HEK293T (cell line): ENCODE measurements around the gene PLCB1.
"Not testable (repeated sequence)": the region's sequence is repeated elsewhere in the genome, so short reads cannot be mapped to it uniquely, and the experiment has no call there.

Source experiments
- CTCF ChIA-PET: fragments of 350-600 bp; formaldehyde crosslinking; extraction: SDS; loops from one replicate; lab custom pipeline; 2021; ENCODE audit warnings: antibody characterized with exemption, inconsistent platforms; lab: Yijun Ruan, JAX
- POLR2A ChIA-PET: fragments of 350-600 bp; formaldehyde crosslinking; extraction: SDS; loops from one replicate; lab custom pipeline; 2020; ENCODE audit warnings: antibody characterized with exemption, inconsistent platforms; lab: Yijun Ruan, JAX
- DNase-seq: peaks from one replicate; pipeline ENCODE4 v3.0.0; 2012; ENCODE audit warnings: mixed read lengths; ENCODE audit errors: extremely low spot score
- ARNT ChIP-seq: fragments of 450-650 bp; IDR thresholded peaks from 2 replicates; pipeline ENCODE4 v1.6.1; 2017; ENCODE audit warnings: mild to moderate bottlenecking
- BHLHE40 ChIP-seq: fragments of 450-650 bp; IDR thresholded peaks from 2 replicates; pipeline ENCODE4 v1.6.1; 2016; ENCODE audit warnings: mild to moderate bottlenecking, moderate library complexity, borderline replicate concordance
- CTBP1 ChIP-seq: fragments of 450-650 bp; IDR thresholded peaks from 2 replicates; pipeline ENCODE4 v1.6.1; 2016; ENCODE audit warnings: borderline replicate concordance
- FOXA1 ChIP-seq: fragments of 450-650 bp; IDR thresholded peaks from 2 replicates; pipeline ENCODE4 v1.6.1; 2016; ENCODE audit warnings: mild to moderate bottlenecking
- FOXK2 ChIP-seq: fragments of 450-650 bp; IDR thresholded peaks from 2 replicates; pipeline ENCODE4 v1.6.1; 2016; ENCODE audit warnings: mild to moderate bottlenecking
- FOXM1 ChIP-seq: fragments of 450-650 bp; IDR thresholded peaks from 2 replicates; pipeline ENCODE4 v1.6.1; 2017; ENCODE audit warnings: mild to moderate bottlenecking, borderline replicate concordance
- HDGF ChIP-seq: fragments of 450-650 bp; IDR thresholded peaks from 2 replicates; pipeline ENCODE4 v1.6.1; 2017; ENCODE audit warnings: antibody characterized with exemption, borderline replicate concordance
- L3MBTL2 ChIP-seq: fragments of 450-650 bp; conservative IDR thresholded peaks from 2 replicates; pipeline ENCODE4 v1.6.1; 2016; ENCODE audit warnings: mild to moderate bottlenecking
- LEF1 ChIP-seq: fragments of 450-650 bp; IDR thresholded peaks from 2 replicates; pipeline ENCODE4 v1.6.1; 2017; ENCODE audit warnings: mild to moderate bottlenecking, borderline replicate concordance
- NFRKB ChIP-seq: fragments of 450-650 bp; IDR thresholded peaks from 2 replicates; pipeline ENCODE4 v1.6.1; 2016; ENCODE audit warnings: mild to moderate bottlenecking, moderate library complexity
- SP1 ChIP-seq: fragments of 450-650 bp; IDR thresholded peaks from 2 replicates; pipeline ENCODE4 v1.6.1; 2017
- SUZ12 ChIP-seq: fragments of 450-650 bp; IDR thresholded peaks from 2 replicates; pipeline ENCODE4 v1.6.1; 2016; ENCODE audit warnings: mild to moderate bottlenecking
- TARDBP ChIP-seq: fragments of 450-650 bp; IDR thresholded peaks from 2 replicates; pipeline ENCODE4 v1.6.1; 2016
- ZNF384 ChIP-seq: fragments of 450-650 bp; IDR thresholded peaks from 2 replicates; pipeline ENCODE4 v1.6.1; 2016
- TF ChIP-seq, protein P1 (sequence below): fragments of 450-650 bp; IDR thresholded peaks from 2 replicates; pipeline ENCODE4 v1.6.1; 2016

PLCB1 gene

DNA sequence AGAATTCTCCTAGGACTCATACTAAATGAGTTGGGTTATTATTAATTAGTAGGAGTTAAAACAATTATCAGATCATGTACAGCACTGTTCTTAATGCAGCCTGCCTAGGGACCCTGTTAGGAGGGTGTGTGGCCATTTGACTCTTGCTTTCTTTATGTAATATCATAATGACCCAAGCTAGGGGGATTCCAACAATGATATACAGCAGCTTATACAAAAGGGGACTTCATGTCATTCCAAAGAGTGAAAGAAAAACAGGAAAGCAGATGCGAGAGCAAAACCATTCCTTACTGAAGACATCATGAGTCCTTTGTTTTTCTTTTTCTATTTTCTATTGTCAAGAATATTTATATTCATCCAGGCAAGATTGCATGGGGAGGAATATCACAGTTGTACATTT is 455.2 kb downstream of the PLCB1 start:
- TF ChIP-seq HDGF: no peak
- no peak for TF ChIP-seq ARNT
- no peak for TF ChIP-seq ZNF384
- TF ChIP-seq NFRKB: no peak
- TF ChIP-seq SUZ12: no peak
- no peak for TF ChIP-seq BHLHE40
- no peak for TF ChIP-seq TARDBP
- TF ChIP-seq LEF1: no peak
- TF ChIP-seq L3MBTL2: no peak
- no peak for TF ChIP-seq SP1
- TF ChIP-seq, protein P1, sequence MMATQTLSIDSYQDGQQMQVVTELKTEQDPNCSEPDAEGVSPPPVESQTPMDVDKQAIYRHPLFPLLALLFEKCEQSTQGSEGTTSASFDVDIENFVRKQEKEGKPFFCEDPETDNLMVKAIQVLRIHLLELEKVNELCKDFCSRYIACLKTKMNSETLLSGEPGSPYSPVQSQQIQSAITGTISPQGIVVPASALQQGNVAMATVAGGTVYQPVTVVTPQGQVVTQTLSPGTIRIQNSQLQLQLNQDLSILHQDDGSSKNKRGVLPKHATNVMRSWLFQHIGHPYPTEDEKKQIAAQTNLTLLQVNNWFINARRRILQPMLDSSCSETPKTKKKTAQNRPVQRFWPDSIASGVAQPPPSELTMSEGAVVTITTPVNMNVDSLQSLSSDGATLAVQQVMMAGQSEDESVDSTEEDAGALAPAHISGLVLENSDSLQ: no peak
- no peak for TF ChIP-seq FOXK2
- no peak for TF ChIP-seq FOXM1
- DNase-seq: no peak
- POLR2A ChIA-PET: no interaction called here
- CTCF ChIA-PET: no interaction called here

DNA sequence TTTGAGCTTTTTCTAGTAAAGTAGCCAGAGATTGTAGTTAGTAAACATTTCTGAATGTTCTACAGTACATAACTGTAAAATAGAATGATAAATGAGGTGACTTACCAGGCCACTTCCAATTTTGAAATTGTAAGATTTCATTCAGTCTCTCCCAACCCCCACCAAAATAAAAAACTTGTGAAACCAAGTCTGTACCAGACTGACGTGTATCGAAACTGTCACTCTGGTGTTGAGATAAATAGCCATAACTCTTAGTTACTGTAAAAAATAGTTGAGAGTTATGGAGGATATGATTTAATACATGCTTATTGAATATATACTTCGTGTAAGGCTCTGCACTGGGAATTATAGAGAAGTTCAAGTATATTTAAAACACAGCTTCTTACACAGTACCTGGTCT is 455.7 kb downstream of the PLCB1 start:
- DNase-seq: no peak
- ChIA-PET POLR2A (no interaction called here), CTCF (no interaction called here)
- TF ChIP-seq SUZ12 (no peak), BHLHE40 (no peak), NFRKB (no peak), ARNT (no peak), ZNF384 (no peak), HDGF (no peak)

DNA sequence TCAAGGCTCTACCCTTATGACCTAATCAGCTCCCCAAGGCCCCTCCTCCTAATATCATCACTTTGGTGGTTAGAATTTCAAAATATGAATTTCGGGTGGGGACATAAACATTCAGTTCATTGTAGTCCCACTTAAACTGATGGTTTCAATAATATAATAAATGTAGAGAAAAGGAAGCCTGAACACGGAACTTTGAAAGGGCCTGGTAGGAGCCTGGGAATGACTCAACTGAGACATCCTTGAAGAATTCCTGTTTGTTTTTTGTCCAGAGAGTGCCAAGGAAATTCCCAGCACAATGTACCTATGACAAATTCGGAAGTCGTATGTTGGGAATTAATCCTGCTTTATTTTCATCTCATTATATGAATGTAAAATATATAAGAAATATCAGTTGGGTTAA is 457.9 kb downstream of the PLCB1 start:
- no peak for DNase-seq
- TF ChIP-seq HDGF (no peak), TARDBP (no peak), LEF1 (no peak), ZNF384 (no peak), FOXA1 (no peak), CTBP1 (no peak), SUZ12 (no peak), SP1 (no peak), ARNT (no peak), NFRKB (no peak)
- ChIA-PET POLR2A (interaction anchor here (0.7 kb wide), 1 partner anchor 12 kb away, joined by 3 read pairs; no protein-coding TSS in a partner anchor), CTCF (no interaction called here)

DNA sequence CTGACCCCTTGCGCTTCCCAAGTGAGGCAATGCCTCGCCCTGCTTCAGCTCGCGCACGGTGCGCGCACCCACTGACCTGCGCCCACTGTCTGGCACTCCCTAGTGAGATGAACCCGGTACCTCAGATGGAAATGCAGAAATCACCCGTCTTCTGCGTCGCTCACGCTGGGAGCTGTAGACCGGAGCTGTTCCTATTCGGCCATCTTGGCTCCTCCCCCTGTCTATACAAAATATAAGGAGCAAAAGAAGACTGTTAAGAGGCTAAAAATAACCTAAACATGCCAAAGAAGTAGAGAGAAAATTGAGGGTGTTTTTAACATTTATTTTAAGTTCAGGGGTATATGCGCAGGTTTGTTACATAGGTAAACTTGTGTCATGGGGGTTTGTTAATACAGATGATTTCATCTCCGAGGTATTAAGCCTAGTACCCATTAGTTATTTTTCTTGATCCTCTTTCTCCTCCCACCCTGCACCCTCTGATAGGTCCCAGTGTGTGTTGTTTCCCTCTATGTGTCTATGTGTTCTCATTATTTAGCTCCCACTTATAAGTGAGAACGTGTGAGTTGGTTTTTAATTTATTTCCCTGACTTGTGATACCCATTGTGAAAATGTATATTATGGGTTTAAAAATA is 469.0 kb downstream of the PLCB1 start:
- POLR2A ChIA-PET: interaction anchor here (0.6 kb wide), 1 partner anchor 11 kb away, joined by 3 read pairs; no protein-coding TSS in a partner anchor
- DNase-seq, CTCF ChIA-PET: not testable (repeated sequence)

- ChIA-PET POLR2A (interaction anchor here (0.6 kb wide), 1 partner anchor 12 kb away, joined by 3 read pairs; no protein-coding TSS in a partner anchor), CTCF (no interaction called here)
- TF ChIP-seq FOXM1: no peak
- TF ChIP-seq ZNF384: no peak
- no peak for DNase-seq
Observed at GRCh38 chr20:8601542-8601912, 469.5 kb downstream of the PLCB1 start.

DNA sequence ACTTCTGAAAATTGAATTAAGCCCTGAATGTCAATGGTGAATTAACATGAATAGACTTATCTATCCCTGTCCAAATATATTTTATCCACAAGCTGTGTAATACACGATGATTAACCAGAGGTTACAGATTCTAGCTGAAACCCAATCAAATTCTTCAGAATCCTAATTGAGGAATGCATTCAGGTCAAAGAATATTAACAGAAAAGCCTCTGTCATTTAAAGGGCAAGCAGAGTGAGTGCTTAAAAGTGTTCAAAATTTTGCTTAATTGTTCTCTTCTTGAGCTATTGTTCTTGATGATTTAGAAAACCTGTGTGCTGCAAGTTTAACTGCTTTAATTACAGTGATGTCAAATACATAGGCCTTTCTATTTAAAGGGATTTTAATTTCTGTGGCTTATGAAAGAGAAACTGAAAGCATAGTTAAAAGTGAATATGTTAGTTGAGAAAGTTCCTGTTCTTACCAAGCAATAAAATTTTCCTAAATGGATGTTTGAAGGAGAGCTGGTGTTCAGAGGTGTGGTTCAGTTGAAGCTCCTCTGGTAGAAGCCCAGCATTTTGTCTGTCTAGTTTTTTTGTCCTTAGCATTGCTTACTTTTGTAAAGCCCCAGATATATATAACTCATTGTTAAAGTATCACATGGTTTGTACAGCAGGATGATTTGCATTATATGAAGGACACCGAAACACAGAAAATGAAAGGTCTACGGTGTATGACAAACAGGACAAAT is 470.5 kb downstream of the PLCB1 start:
- DNase-seq: no peak
- CTCF ChIA-PET: no interaction called here

GRCh38 chr20:8608470-8608869 is 476.4 kb downstream of the PLCB1 start:
- CTCF ChIA-PET: interaction anchor here (0.6 kb wide), 1 partner anchor 17 kb away, joined by 3 read pairs; no protein-coding TSS in a partner anchor
- POLR2A ChIA-PET: no interaction called here
- no peak for DNase-seq
- TF ChIP-seq LEF1 (no peak), ZNF384 (no peak)
- TF ChIP-seq, protein P1: no peak

More for the DNA sequence above, 470.5 kb downstream of the PLCB1 start:
- POLR2A ChIA-PET: no interaction called here
- TF ChIP-seq FOXK2 (no peak), ZNF384 (no peak), FOXA1 (no peak), NFRKB (no peak), HDGF (no peak), L3MBTL2 (no peak), BHLHE40 (no peak)
- TF ChIP-seq, protein P1: no peak
